RPMI7951 (cell line): ENCODE results near the gene SLC22A5. TPM values are rescaled to one million over a fixed set of nuclear protein-coding genes. Genes with fewer than 3 reads are reported as not detected.
"Not testable (repeated sequence)": the region's sequence is repeated elsewhere in the genome, so short reads cannot be mapped to it uniquely, and the experiment has no call there.

Experiments
- DNase-seq: peaks from one replicate; pipeline ENCODE4 v3.0.0-alpha.2; 2012; ENCODE audit warnings: low read depth
- total RNA-seq: library from RNA; depleted of rRNA; stranded (reverse); fragments of >200 nt; shearing (Covaris generic); gene quantifications from 2 replicates; pipeline ENCODE4 v1.2.3, GENCODE V29; 2014

The SLC22A5 gene
- total RNA-seq, 1 experiment from 2014 or later = 4.0 TPM

DNA sequence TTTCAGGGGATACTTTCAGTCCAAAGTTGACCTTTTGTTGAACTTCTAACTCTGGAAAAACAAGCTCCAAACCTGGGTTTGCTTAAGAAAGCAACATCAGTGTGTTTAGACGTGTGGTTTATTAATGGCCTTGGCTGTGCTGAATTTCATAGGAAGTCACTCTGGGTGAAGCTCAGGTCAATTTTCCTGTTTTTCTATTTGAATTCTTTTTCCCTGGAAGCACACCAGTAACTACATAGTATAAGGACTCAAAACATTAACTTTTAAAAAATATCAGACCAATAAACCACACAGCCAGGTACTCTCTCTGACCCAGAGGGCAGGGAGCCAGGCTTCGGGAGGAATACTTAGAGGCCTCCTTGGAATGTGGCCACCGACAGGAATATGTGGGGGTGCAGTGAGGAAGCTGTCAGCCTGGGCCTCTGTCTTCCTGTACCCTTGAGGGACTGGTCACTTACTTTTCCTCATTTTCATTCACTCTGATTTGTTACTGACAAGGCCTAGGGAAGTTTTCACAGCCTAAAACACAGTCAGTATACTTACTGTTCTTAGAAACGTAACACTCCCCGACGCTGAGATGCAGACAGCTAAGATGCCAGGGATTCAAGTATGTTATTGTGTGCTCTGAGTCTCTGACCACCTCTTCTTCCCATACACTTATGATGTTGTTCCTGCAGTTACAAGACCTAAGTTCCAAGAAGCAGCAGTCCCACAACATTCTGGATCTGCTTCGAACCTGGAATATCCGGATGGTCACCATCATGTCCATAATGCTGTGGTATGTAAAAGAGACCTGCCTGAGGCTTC is 18.9 kb downstream of the SLC22A5 start:
- peak; percentile 70 for DNase-seq

DNA sequence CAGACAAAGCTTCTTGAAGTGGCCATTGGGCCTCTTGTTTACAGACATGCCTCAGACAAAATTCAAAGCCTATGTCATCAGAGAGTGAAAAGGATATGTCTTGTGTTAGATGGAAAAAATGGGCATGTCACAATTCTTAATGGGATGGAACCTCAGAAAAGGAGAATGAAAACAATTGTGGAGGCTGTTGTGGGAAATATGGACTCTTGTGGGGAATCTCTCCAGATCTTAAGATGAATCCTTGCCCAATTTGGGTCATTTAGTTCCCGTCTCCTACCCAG is 19.5 kb downstream of the SLC22A5 start:
- no peak for DNase-seq

DNA sequence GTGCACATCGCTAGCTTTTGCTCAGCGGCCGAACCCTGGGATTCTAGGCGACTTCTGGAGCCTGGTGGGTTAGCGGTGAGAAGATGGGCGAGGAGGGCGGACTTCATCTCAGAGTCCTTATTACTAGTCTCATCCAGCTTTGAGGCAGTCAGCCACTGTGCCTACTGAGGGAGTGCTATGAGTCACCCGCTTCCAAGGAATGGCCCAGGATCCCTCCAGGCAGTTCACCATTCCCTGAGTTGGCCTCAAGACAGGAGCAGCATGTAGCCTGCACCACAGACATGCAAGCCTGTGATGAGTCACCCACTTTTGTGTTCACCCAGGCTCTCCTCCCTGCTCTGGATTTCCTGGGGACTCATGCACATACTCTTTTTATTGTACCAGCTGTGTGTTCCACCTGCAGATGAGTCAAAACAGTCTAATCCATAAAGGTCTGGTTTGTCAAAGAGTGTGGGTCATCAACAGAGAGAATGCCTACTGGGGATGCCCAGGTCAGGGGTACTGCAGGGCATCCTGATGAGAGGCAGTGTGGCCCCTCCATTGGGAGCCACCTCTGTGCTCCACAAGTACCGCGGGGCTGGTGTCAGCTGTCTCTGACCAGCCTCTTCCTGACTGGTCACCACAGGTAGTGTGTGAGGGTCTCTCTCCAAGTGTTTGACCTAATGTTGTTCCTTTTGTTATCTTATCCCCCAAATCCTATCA is 20.2 kb downstream of the SLC22A5 start:
- peak; percentile 100 for DNase-seq

DNA sequence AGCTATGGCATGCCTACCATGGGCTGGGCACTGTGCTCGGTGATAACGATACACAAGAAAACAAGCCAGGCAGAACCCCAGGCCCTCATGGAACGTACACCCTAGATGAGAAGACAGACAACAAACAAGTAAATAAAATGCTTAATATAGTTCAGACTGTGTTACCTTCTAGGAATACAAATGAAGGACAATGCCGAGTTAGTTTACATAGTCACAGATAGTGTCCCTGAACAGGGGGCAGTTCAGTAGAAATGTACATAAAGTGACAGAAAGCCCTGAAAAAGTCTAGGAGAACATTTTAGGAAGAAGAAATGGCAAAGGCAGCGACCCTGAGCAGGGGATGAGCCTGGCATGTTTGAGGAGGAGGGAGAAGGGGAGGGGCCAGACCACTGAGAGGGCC is 21.7 kb downstream of the SLC22A5 start:
- no peak for DNase-seq

GRCh38 chr5:132391870-132392269 is 22.4 kb downstream of the SLC22A5 start:
- DNase-seq = no peak

DNA sequence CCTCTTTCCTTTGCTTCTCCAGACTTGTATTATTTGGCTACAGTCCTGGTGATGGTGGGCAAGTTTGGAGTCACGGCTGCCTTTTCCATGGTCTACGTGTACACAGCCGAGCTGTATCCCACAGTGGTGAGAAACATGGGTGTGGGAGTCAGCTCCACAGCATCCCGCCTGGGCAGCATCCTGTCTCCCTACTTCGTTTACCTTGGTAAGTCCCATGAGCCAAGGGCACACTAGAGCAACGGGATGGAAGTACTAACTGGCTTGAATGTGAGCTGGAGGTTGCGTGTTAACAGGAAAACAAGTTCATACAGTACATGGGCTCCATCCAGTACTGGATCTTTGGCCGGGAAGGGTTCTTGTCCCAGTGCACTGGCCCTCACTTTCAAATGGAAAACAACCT is 22.9 kb downstream of the SLC22A5 start:
- DNase-seq = no peak

DNA sequence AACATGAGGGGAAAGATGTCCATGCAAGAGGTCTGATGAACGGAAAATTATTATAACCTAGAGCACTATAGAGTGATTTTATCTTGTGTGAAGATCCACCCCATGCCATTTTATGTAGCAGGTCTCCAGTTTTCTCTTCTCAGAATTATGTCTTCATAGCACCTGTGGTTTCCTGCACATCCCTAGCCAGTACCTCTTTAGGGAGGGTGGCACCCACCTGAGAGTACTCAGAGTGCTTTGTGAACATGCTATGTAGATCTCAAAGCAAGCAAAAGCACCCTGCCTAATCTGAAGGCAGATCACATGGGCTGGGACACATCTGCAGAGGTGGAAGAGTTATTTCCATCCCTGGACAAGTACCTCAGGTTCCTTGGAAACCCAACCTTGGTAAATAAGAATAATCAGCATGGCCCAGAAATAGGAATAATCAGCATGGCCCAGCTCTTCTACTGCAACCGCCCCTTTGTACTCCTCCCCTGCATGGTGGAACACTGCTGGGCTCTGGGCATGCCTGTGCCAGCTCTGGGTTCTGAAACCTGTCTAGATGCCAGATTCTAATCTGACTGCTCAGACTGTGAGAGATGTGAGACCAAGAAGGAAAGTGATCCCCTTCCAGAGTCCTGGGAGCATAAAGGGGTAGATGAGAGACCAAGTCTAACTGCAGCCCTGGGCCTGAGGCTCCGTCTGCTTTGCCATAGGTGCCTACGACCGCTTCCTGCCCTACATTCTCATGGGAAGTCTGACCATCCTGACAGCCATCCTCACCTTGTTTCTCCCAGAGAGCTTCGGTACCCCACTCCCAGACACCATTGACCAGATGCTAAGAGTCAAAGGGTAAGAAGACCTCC is 23.7 kb downstream of the SLC22A5 start:
- DNase-seq = no peak

GRCh38 chr5:132394667-132395259 is 25.3 kb downstream of the SLC22A5 start:
- no peak for DNase-seq

DNA sequence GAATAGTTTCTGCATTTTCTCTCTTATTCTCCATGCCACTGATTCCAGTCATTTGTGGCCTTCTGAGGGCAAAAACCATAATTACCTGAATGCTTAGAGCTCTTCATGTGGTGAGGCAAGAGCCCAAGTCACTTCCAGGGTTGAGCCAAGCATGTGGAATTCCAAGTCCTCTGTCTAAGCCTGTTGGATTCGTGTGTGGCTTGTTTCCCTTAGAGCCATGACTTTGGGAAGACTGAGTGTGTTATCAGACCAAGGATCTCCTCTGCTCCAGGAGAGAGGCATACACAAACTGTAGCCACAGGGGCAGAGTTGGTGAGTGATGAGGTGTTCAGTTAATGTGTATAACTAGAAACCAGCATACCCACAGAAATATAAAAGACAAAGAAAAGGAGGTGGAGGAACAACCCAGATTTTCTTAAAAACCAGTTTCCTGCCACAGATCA is 27.1 kb downstream of the SLC22A5 start:
- peak; percentile 90 for DNase-seq

GRCh38 chr5:132397224-132397623 is 27.7 kb downstream of the SLC22A5 start:
- no peak for DNase-seq

DNA sequence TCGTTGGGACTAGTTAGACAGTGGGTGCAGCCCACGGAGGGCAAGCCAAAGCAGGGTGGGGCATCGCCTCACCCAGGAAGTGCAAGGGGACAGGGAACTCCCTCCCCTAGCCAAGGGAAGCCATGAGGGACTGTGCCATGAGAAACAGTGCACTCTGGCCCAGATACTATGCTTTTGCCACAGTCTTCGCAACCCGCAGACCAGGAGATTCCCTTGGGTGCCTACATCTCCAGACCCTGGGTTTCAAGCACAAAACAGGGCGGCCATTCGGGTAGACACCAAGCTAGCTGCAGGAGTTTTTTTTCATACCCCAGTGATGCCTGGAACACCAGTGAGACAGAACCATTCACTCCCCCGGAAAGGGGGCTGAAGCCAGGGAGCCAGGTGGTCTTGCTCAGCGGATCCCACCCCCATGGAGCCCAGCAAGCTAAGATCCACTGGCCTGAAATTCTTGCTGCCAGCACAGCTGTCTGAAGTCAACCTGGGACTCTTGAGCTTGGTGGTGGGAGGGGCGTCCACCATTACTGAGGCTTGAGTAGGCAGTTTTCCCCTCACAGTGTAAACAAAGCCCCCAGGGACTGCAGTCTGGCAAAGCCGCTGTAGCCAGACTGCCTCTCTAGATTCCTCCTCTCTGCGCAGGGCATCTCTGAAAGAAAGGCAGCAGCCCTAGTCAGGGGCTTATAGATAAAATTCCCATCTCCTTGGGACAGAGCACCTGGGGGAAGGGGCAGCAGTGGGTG is 28.6 kb downstream of the SLC22A5 start:
- not testable (repeated sequence) for DNase-seq

- DNase-seq = not testable (repeated sequence)
Measured at GRCh38 chr5:132404041-132404440, 34.5 kb downstream of the SLC22A5 start.

GRCh38 chr5:132405646-132406045 is 36.1 kb downstream of the SLC22A5 start:
- no peak for DNase-seq

DNA sequence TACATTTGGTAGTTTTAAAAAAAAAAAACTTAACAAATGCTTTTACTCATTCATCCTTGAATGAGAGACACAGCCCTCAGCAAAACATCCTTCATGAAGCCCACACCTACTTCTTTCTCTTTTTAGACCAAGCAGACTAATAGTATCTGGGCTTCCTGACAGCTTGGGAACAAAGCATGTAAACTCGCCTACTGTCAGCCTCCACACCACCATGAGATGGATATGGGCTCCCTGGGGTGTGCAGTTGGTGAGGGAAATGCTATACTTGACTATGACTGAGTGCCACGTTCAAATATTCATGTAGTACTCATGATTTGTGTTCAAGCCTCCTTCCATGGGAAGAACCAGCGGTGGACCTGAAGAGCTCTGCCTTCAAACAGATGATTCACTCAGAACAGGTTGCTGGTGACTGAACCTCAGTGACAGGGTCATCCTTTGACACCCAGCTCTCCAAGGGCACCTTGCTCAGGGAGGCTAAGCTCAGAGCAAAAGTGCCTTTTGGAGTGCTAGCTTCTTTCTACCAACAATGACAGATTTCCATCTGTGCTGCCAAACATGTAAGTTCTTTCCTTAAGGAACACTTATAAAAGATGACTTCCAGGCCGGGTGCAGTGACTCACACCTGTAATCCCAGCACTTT is 36.8 kb downstream of the SLC22A5 start:
- DNase-seq = no peak

DNA sequence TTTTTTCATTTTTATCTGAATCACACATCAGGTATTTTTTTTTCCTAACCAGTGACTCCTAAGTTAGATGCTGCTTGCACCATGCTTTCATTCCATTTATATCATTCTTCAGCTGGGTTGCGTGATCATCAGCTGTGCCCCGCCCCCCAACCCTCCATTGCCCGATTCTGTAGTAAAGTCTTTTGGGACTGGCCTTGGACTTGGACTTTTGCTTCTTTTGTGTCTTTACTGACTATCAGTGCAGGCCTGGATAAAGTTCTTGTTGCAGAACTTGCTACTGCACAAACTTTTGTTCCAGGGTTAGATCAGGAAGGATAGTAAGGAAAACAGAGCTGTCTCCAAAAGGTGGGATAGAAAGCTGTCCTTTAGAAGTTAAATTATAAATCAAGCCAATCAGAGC is 38.5 kb downstream of the SLC22A5 start:
- no peak for DNase-seq

DNA sequence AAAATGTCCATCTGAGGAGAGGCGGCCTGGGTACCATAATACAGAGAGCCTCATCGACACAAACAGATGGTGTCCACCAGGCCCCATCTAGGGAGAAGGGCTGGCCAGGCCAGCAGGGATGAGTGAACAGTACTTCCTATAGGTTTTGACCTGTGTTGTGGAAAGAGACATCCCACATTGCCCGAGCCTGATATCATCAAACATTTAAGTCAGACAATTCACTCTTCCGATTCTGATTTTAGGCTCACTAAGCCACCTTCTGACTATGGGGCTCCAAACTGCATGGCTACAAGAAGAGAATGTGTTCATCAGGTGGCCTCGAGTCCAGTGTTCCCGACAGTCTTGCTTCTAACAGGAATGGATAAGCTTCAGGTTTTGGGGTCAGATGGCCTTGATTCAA is 38.9 kb downstream of the SLC22A5 start:
- no peak for DNase-seq

DNA sequence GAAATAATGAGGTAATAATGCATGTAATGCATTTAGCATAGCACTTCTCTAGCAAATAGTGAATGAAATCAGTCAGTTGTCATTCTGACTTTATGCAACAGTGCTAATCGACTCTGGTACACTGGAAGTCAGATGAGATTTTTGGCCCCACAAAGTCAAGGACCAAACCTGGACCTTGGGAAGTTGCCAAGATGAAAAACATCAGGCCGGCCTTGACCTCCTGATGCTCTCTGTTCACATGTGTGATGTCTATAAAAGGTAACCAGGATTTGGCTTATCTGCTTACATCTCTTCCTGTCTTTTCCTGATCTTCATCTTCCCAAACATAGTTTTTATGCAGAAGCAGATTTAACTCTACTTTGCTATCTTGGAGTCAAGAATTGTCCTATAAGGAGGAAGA is 39.5 kb downstream of the SLC22A5 start:
- DNase-seq = peak; percentile 26

DNA sequence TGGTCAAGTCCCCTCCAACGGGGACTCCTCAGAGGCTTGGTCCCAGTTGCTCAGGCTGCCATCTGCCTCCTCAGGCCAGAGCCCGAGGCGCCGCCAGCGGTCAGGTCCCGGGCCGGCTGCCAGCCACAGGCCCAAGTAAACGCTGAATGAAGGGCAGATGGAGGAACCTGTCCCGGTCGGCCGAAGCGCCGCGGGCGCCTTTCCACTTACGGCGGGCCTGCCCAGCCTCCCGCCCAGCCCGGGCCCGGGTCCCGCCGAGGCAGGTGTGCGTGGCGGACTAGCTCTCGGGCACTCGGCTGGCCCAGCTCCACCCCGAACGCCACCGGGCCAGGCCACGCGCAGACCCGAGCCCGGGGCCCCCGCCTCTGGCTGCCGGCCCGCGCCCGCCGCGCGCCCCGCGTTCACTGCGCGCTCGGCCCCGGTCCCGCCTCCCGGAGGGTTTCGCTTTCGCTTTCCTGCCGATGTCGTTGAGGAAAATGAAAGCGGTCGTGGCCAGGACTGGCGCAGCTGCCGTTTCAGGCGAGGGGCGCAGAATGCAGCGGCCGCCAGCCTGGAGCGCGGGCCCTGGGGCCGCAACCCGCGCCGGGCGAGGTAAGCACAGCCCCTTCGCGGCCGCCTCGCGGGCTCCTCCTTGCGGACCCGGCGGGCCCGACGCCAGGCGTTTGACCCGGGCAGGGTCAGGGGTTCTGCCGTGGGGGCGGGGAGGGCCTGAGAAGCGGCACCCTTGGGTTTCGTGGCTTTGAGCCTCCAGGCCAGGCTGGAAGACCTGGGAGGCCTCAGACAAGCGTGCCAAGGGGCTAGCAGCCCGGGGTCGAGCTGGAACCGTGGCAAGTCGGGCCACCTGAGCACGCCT is 41.2 kb downstream of the SLC22A5 start:
- DNase-seq = peak; percentile 73

DNA sequence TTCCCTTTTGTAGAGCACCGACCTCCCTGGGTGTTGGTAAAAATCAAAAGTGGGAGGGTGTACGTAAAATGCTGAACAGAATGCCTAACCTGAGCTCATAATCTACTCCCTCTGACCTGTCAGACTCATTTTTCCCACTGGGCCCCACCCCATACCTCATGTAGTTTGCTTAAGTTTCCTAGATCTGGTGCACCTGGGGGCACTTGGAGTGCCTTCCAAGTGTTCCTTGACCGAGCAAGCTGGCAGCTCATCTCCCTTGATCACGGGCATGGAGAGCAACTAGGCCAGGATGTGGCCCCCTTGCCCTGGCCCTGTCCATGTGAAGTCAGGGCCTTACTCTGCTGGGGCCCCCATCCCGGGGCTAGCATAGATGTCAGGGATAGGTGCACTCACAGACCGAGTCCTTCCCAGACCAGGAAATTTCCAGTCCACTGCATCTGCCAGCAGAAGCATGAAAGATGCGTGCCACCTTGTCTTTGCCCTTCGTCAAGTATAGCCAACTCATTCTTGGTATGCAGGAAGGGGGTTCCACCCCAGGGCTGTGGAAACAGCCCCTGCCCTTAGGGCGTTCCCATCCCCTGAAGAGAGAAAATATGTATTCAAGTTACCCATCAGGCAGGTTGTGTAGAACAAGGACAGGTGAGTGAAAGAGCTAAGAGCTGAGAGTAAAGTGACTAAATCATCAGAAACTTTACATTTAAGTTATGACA is 41.9 kb downstream of the SLC22A5 start:
- no peak for DNase-seq
